Left lung (tissue), 10 donors: Measurements from ENCODE around the gene ZNF516. TPM values are rescaled to one million over a fixed set of nuclear protein-coding genes. Genes with fewer than 3 reads are reported as not detected.

Experiments
- ATAC-seq: fragments of 200-7000 bp; cut with Tn5 transposase; one replicate; pipeline ENCODE4 v1.9.1; 2020; ENCODE audit warnings: moderate library complexity
- DNase-seq, 4 donors: peaks; one replicate each; pipeline ENCODE4 v3.0.0-alpha.2; 2013 to 2020
- H3K27ac ChIP-seq, 2 donors: fragments of 200-600 bp; sonication (generic) in 1 of 2; one replicate each; pipeline versions ENCODE4 v1.5.0 to v1.8.0; 2020 to 2021
- H3K27me3 ChIP-seq, 2 donors: fragments of 200-600 bp; sonication (generic) in 1 of 2; one replicate each; pipeline versions ENCODE4 v1.5.0 to v1.8.0; 2020 to 2021
- H3K36me3 ChIP-seq, 2 donors: fragments of 200-600 bp; sonication (generic) in 1 of 2; one replicate each; pipeline versions ENCODE4 v1.5.0 to v1.8.0; 2020 to 2021
- H3K4me1 ChIP-seq, 2 donors: fragments of 200-600 bp; one replicate each; pipeline ENCODE4 v1.8.0; 2021
- H3K4me3 ChIP-seq, 2 donors: fragments of 200-600 bp; sonication (generic) in 1 of 2; one replicate each; pipeline versions ENCODE4 v1.5.0 to v1.8.0; 2020 to 2021; ENCODE audit warnings: mild to moderate bottlenecking in 1 of 2
- H3K9me3 ChIP-seq, 2 donors: fragments of 200-600 bp; sonication (generic) in 1 of 2; one replicate each; pipeline versions ENCODE4 v1.5.0 to v1.8.0; 2020 to 2021
- CTCF ChIP-seq, 2 donors: fragments of 200-600 bp; sonication (generic) in 1 of 2; IDR thresholded peaks; one replicate each; pipeline versions ENCODE4 v1.5.0 to v1.8.0; 2021; ENCODE audit warnings: antibody characterized with exemption in 2 of 2
- intact Hi-C, 2 donors: fragments of 100-400 bp; cut with DNase I; formaldehyde crosslinking; loops; one replicate each; pipeline versions ENCODE4 v1.11.2 to v1.14.2; 2022
- polyA plus RNA-seq, 6 donors: library from polyadenylated mRNA; unstranded; fragments of 120-200 nt; gene quantifications; one replicate each; pipeline ENCODE4 v1.2.1, GENCODE V29; 2013; ENCODE audit not compliant: insufficient read length in 6 of 6
- total RNA-seq, 2 donors: library from RNA; stranded (reverse); fragmentation: NEBNext Ultra II Directional; extraction: Animal tissue kit (Norgen Biotek cat#: 25700); gene quantifications; one replicate each; pipeline ENCODE4 v1.2.1, GENCODE V29; 2021
- donor health status: DM: no; HTN: yes; CAD: no.
- donor health status: DM: no; HTN: no; CAD: no.

ZNF516 gene
- total and polyA plus RNA-seq, 8 donors = 33.9 to 51.2 (median 46.8) TPM

- Histone ChIP-seq H3K27ac (peak overlapping the region in 1 of 2 donors; percentile 75), H3K4me3 (no peak overlapping the region), H3K9me3 (no peaks in the 10 kb centered on the region), H3K36me3 (no peaks in the 10 kb centered on the region), H3K27me3 (no peaks in the 10 kb centered on the region), H3K4me1 (peaks cover 3 to 57% of the 10 kb centered on the region in 2 donors)
- ATAC-seq (peak; percentile 65), DNase-seq (peak in 2 of 4 donors; percentile 66 to 70)
- no peak for TF ChIP-seq CTCF (IDR thresholded peaks at IDR 0.05)
- intact Hi-C loops = no loop called here
Observed at GRCh38 chr18:76503649-76504386, 8.8 kb upstream of the ZNF516 start.

- no peak for ATAC-seq
- peaks cover 3 to 63% of the 10 kb centered on the region in 2 donors for H3K4me1 ChIP-seq
- peak overlapping the region in 1 of 2 donors; percentile 75 for H3K27ac ChIP-seq
- intact Hi-C loops = no loop called here
- no peak for DNase-seq
- no peaks in the 10 kb centered on the region for H3K36me3 ChIP-seq
- H3K27me3 ChIP-seq = no peaks in the 10 kb centered on the region
- no peaks in the 10 kb centered on the region for H3K9me3 ChIP-seq
- no peak for TF ChIP-seq CTCF (IDR thresholded peaks at IDR 0.05)
- no peak overlapping the region for H3K4me3 ChIP-seq
Observed at GRCh38 chr18:76502551-76502950, 7.5 kb upstream of the ZNF516 start.

GRCh38 chr18:76499637-76500340 lies 4.7 kb upstream of the ZNF516 start:
- H3K27me3 ChIP-seq = peaks cover 0 to 2% of the 10 kb centered on the region in 2 donors
- DNase-seq = no peak
- peak overlapping the region in 1 of 2 donors; percentile 58 for H3K27ac ChIP-seq
- TF ChIP-seq CTCF (IDR thresholded peaks at IDR 0.05) = no peak
- H3K9me3 ChIP-seq = no peaks in the 10 kb centered on the region
- H3K4me3 ChIP-seq = no peak overlapping the region
- H3K4me1 ChIP-seq = peaks cover 3 to 48% of the 10 kb centered on the region in 2 donors
- intact Hi-C loops = no loop called here
- H3K36me3 ChIP-seq = no peaks in the 10 kb centered on the region
- no peak for ATAC-seq

GRCh38 chr18:76499021-76499420 lies 4.0 kb upstream of the ZNF516 start:
- ATAC-seq = no peak
- intact Hi-C loops = no loop called here
- H3K27ac ChIP-seq = no peak overlapping the region
- no peak for DNase-seq
- no peak overlapping the region for H3K4me3 ChIP-seq
- H3K4me1 ChIP-seq = peaks cover 3 to 42% of the 10 kb centered on the region in 2 donors
- no peaks in the 10 kb centered on the region for H3K36me3 ChIP-seq
- no peaks in the 10 kb centered on the region for H3K9me3 ChIP-seq
- H3K27me3 ChIP-seq = peaks cover 0 to 10% of the 10 kb centered on the region in 2 donors
- TF ChIP-seq CTCF (IDR thresholded peaks at IDR 0.05) = no peak

GRCh38 chr18:76498064-76498463 lies 3.0 kb upstream of the ZNF516 start:
- no peaks in the 10 kb centered on the region for H3K9me3 ChIP-seq
- ATAC-seq (no peak), DNase-seq (no peak)
- no peak for TF ChIP-seq CTCF (IDR thresholded peaks at IDR 0.05)
- H3K36me3 ChIP-seq = no peaks in the 10 kb centered on the region
- intact Hi-C loops = no loop called here
- no peak overlapping the region for H3K27ac ChIP-seq
- H3K4me3 ChIP-seq = no peak overlapping the region
- peaks cover 3 to 32% of the 10 kb centered on the region in 2 donors for H3K4me1 ChIP-seq
- H3K27me3 ChIP-seq = peaks cover 0 to 10% of the 10 kb centered on the region in 2 donors
